ENCODE data around the gene PPP4R3B.
"Not testable (repeated sequence)": the region's sequence is repeated elsewhere in the genome, so short reads cannot be mapped to it uniquely, and the experiment has no call there.

PPP4R3B gene

GRCh38 chr2:55617175-55618024 is at the start of gene PPP4R3B:
PPP4R3B (minus strand) TSS chr2:55617622; CDS start chr2:55617285, 337 bp downstream.
- DNase-seq (ENCODE audit: low spot score), result peak; percentile 100

GRCh38 chr2:55653255-55653654 is 35.8 kb upstream of the PPP4R3B start:
- no peak for DNase-seq (ENCODE audit: low spot score)

- no peak for DNase-seq (ENCODE audit: low spot score)
These were observed 31.8 kb upstream of the PPP4R3B start for GRCh38 chr2:55649211-55649610.

- no peak for DNase-seq (ENCODE audit: low spot score)
These were observed 19.4 kb upstream of the PPP4R3B start for GRCh38 chr2:55636831-55637230.

GRCh38 chr2:55628931-55629330 is 11.5 kb upstream of the PPP4R3B start:
- DNase-seq (ENCODE audit: low spot score), result peak; percentile 56

- DNase-seq (ENCODE audit: low spot score), result no peak
These were observed 10.5 kb upstream of the PPP4R3B start for GRCh38 chr2:55627915-55628314.

- no peak for DNase-seq (ENCODE audit: low spot score)
These were observed 4.4 kb upstream of the PPP4R3B start for GRCh38 chr2:55621802-55622201.

GRCh38 chr2:55620123-55620779 is 2.8 kb upstream of the PPP4R3B start:
- DNase-seq (ENCODE audit: low spot score), result peak; percentile 46

GRCh38 chr2:55618275-55619055 is 1.0 kb upstream of the PPP4R3B start:
- peak; percentile 56 for DNase-seq (ENCODE audit: low spot score)

GRCh38 chr2:55618025-55618274 is 528 bp upstream of the PPP4R3B start:
- no peak for DNase-seq (ENCODE audit: low spot score)

- DNase-seq (ENCODE audit: low spot score), result peak; percentile 76
These were observed 759 bp downstream of the PPP4R3B start for GRCh38 chr2:55616551-55617174.

GRCh38 chr2:55611997-55612396 is 5.4 kb downstream of the PPP4R3B start:
- DNase-seq (ENCODE audit: low spot score), result no peak

GRCh38 chr2:55610954-55611743 is 6.3 kb downstream of the PPP4R3B start:
- no peak for DNase-seq (ENCODE audit: low spot score)

GRCh38 chr2:55609938-55610578 is 7.4 kb downstream of the PPP4R3B start:
- DNase-seq (ENCODE audit: low spot score), result no peak

- DNase-seq (ENCODE audit: low spot score), result no peak
These were observed 8.1 kb downstream of the PPP4R3B start for GRCh38 chr2:55609193-55609794.

- DNase-seq (ENCODE audit: low spot score), result no peak
These were observed 9.7 kb downstream of the PPP4R3B start for GRCh38 chr2:55607717-55608116.

- no peak for DNase-seq (ENCODE audit: low spot score)
These were observed 13.3 kb downstream of the PPP4R3B start for GRCh38 chr2:55604027-55604565.

- DNase-seq (ENCODE audit: low spot score), result no peak
These were observed 15.6 kb downstream of the PPP4R3B start for GRCh38 chr2:55601849-55602248.

- no peak for DNase-seq (ENCODE audit: low spot score)
These were observed 19.2 kb downstream of the PPP4R3B start for GRCh38 chr2:55598056-55598795.

- DNase-seq (ENCODE audit: low spot score), result not testable (repeated sequence)
These were observed 20.6 kb downstream of the PPP4R3B start for GRCh38 chr2:55596795-55597194.

Measured in kidney tubule cell (primary cell).